Measurements from ENCODE around the gene ZMYM4.
"Not testable (repeated sequence)": the region's sequence is repeated elsewhere in the genome, so short reads cannot be mapped to it uniquely, and the experiment has no call there.

Gene ZMYM4

GRCh38 chr1:35326246-35326866 lies 57.8 kb downstream of the ZMYM4 start:
- no peak for DNase-seq (ENCODE audit: low read depth)

GRCh38 chr1:35331618-35332017 lies 63.1 kb downstream of the ZMYM4 start:
- DNase-seq (ENCODE audit: low read depth): not testable (repeated sequence)

DNA sequence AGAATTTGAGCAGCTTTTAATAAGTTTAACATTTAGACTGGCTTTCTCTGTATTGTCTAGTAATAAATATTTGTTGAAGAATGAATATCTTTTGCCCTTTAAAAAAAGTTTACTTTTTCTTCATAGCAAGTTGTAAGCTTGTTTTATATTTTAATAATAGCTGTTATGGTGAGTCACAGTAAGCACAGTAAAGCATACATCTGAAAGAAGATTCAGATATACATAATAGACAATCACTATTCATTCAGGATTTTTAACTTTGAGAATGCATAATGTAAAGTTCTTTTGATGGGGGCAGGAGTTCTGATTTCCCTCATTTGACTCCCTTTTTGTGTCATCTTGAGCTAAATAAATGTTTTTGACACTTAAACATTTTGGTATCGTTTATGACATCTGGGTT lies 66.0 kb downstream of the ZMYM4 start:
- DNase-seq (ENCODE audit: low read depth): no peak

DNA sequence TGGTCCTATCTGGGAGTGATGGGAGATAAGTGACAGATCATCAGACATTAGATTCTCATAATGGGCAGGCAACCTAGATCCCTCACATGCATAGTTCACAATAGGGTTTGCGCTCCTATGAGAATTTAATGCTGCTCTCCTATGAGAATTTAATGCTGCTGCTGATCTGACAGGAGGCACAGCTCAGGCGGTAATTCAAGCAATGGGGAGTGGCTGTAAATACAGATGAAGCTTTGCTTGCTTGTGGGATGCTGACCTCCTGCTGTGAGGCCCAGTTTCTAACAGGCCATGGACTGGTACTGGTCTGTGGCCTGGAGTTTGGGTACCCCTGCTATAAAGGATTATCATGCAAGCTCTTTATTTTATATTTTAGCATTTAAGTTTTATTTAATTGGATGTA lies 72.0 kb downstream of the ZMYM4 start:
- DNase-seq (ENCODE audit: low read depth): no peak

DNA sequence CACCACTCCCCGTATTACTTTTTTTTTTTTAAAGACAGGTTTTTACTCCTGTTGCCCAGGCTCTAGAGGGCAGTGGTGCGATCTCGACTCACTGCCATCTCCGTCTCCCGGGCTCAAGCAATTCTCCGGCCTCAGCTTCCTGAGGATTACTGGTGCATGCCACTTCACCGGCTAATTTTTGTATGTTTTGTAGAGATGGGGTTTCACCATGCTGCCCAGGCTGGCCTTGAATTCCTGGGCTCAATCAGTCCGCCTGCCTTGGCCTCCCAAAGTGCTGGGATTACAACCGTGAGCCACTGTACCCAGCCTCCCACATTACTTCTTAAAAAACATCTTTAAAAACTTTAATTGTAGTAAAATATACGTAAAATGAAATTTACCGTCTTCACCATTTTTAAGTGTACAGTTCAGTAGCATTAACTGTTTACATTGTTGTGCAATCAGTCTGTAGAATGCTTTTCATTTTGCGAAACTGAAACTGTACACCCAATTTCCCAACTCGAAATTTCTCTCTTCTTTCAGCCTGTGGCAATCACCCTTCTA lies 77.0 kb downstream of the ZMYM4 start:
- DNase-seq (ENCODE audit: low read depth): no peak

GRCh38 chr1:35350872-35351271 lies 82.4 kb downstream of the ZMYM4 start:
- DNase-seq (ENCODE audit: low read depth): no peak

DNA sequence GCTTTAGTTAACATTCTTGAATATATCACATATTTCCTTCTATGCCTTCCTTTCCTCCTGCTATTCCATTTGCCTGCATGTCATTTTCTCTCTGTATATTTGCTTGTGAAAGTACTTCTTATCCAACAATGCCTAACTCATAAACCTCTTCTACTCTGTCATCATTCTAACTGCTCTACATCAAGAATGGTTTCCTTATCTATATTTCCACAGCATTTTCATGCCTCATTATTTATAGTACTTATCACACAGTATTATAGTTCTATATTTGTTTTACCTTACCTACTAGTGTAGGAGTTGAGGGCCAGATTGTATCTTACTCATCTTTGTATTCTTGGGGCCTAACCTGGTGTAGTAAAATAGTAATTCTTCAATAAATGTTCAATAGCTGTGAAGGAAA lies 91.5 kb downstream of the ZMYM4 start:
- DNase-seq (ENCODE audit: low read depth): no peak

- no peak for DNase-seq (ENCODE audit: low read depth)
These were observed 93.1 kb downstream of the ZMYM4 start for GRCh38 chr1:35361638-35362037.

- no peak for DNase-seq (ENCODE audit: low read depth)
These were observed 96.2 kb downstream of the ZMYM4 start for GRCh38 chr1:35364741-35365140.

- no peak for DNase-seq (ENCODE audit: low read depth)
These were observed 99.4 kb downstream of the ZMYM4 start for GRCh38 chr1:35367914-35368313.

DNA sequence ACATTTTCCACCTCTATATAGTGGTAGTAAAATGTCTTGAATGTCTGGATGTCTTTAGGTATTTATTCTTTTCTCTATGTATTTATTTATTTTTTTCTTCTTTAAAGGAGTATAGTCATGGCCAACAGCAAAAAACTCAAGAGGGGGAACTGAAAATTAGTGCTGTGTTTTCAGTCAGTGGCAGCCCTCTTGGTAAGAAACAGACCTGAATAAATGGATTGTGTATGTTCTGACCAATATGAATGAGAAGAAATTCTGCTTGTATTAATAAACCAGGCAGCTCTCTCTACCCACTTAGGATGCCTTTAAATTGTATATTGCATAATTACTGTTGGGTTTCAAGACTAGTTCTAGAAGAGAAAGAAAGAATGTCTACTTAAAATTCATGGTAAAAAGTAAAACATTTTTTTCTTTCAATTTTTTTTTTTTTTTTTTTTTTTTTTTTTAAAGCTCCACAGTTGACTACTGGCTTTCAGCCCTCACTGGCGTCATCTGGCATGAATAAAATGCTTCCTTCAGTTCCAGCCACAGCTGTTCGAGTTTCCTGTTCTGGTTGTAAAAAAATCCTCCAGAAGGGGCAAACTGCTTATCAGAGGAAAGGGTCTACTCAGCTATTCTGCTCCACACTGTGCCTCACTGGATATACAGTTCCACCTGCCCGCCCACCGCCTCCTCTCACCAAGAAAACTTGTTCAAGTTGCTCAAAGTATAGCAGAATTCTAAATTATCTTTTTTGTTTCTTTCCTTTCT lies 101.6 kb downstream of the ZMYM4 start:
- DNase-seq (ENCODE audit: low read depth): no peak

DNA sequence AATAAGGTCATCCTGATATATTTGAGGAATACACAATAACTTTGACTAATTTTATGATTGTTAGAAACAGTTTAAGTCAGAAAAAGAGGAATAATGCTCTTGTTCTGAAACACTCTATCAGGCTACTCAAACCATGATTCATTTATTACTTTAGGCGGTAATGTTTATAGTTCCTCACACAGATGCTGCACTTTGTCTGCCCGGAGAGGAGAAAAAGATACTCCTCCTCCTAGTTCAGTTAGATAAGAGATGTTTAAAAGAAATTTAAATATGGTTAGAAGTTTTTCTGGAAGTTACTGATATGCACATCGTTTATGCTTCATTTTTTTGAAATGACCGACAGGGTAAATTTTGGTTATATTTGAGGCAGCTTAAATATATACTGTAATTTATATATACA lies 103.0 kb downstream of the ZMYM4 start:
- DNase-seq (ENCODE audit: low read depth): no peak

DNA sequence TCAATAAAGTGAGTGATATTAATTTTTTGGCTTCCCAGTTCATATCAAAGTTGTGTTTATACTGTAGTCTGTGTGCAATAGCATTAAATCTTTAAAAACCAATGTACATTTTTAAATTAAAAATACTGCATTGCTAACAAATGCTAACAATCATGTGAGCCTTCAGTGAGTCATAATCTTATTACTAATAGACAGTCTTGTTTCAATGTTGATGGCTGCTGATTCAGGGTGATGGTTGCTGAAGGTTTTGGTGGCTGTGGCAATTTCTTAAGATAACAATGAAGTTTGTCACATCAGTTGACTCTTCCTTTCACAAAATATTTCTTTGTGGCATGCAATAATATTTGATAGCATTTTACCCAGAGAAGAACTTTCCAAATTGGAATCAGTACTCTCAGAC lies 109.0 kb downstream of the ZMYM4 start:
- DNase-seq (ENCODE audit: low read depth): no peak

- DNase-seq (ENCODE audit: low read depth): no peak
These were observed 111.0 kb downstream of the ZMYM4 start for GRCh38 chr1:35379317-35380000.

GRCh38 chr1:35380111-35380510 lies 111.6 kb downstream of the ZMYM4 start:
- not testable (repeated sequence) for DNase-seq (ENCODE audit: low read depth)

DNA sequence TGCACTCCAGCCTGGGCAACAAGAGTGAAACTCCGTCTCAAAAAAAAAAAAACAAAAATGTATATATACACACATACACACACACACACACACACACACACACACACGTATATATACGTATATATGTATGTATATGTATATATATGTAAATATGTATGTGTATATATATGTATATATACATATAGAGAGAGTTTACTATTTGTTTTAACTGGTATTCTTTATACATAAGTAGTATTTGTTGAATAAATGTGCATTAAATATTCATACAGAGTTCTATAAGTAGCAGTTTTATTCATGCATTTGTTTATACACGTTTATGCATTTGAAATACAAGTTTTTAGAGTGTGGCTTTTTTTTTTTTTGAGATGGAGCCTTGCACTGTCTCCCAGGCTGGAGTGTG lies 113.6 kb downstream of the ZMYM4 start:
- no peak for DNase-seq (ENCODE audit: low read depth)

- DNase-seq (ENCODE audit: low read depth): no peak
These were observed 117.8 kb downstream of the ZMYM4 start for GRCh38 chr1:35386290-35386689.

- no peak for DNase-seq (ENCODE audit: low read depth)
These were observed 118.5 kb downstream of the ZMYM4 start for GRCh38 chr1:35386959-35387358.

DNA sequence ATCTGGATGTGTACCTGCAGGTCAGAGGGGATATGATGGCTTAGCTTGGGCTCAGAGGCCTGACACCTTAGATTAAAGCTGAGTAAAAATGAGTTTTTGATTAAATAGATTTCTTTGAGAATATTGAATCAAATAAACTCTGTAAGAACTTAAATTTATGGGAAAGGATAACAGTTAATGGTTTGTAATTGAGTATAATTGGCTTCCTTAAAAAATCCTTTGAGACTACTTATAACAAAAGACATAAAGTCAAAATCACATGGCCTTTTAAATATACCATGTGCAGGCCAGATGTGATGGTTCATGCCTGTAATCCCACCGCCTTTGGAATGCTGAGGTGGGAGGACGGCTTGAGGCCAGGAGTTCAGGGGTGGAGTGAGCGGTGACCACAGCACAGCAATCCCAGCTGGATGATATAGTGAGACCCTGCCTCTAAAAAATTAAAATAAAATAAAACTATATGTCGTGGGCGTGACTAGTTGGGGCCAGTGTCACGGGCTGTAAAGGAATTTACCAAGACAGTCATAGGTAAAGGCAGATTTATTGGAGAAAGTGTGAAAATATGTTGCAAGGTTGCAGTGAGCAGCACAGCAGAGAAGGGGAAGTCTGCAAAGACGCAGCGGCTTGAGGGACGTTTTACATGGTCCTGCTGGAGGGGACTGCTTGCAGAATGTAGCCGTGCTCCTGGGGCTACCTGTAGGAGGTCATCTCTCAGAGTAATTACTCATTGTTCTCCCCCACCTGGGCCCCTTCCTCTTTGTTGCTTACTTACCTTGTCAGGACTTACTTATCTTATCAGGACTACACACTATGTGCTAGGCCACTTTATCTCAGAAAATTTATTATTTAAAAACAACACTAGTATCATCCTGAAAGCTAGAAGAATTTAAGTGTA lies 122.3 kb downstream of the ZMYM4 start:
- DNase-seq (ENCODE audit: low read depth): no peak

GRCh38 chr1:35394386-35394785 lies 125.9 kb downstream of the ZMYM4 start:
- no peak for DNase-seq (ENCODE audit: low read depth)

DNA sequence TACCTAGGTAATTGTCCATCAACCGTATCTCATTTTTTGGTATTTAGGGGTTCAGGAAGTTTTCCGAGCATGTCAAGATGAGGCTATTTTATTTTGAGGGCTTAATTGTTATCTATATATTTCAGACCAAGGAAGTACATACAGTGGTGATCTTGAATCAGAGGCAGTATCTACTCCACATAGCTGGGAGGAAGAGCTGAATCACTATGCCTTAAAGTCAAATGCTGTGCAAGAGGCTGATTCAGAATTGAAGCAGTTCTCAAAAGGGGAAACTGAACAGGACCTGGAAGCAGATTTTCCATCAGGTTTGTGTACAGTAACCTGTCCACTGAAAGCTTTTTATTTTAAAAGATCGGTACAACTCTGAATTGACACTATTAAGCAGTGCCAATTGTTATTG lies 130.2 kb downstream of the ZMYM4 start:
- no peak for DNase-seq (ENCODE audit: low read depth)

- DNase-seq (ENCODE audit: low read depth): no peak
These were observed 132.5 kb downstream of the ZMYM4 start for GRCh38 chr1:35401049-35401448.
